GM12874 (cell line): ENCODE results near the gene BRIX1.

Experiments used
- CTCF ChIP-seq: IDR thresholded peaks from 2 replicates; pipeline ENCODE4 v1.5.1; 2011; ENCODE audit warnings: low read depth, mild to moderate bottlenecking, control low read depth, low read length, moderate library complexity; ENCODE audit not compliant: insufficient read depth

The BRIX1 gene

GRCh38 chr5:34926318-34926888 is 10.9 kb downstream of the BRIX1 start:
- no peak for TF ChIP-seq CTCF

GRCh38 chr5:34927785-34928184 is 12.3 kb downstream of the BRIX1 start:
- no peak for TF ChIP-seq CTCF

GRCh38 chr5:34928267-34928666 is 12.8 kb downstream of the BRIX1 start:
- no peak for TF ChIP-seq CTCF

GRCh38 chr5:34929134-34929719 is 13.7 kb downstream of the BRIX1 start, which contains the start of gene DNAJC21:
TSS of gene DNAJC21 (plus strand) at chr5:34929559. CDS start at chr5:34929820, 261 bp downstream.
- no peak for TF ChIP-seq CTCF

- TF ChIP-seq CTCF, result no peak
Measured at GRCh38 chr5:34929720-34930461, 14.4 kb downstream of the BRIX1 start.

GRCh38 chr5:34930462-34930844 is 14.9 kb downstream of the BRIX1 start:
- no peak for TF ChIP-seq CTCF

- no peak for TF ChIP-seq CTCF
Measured at GRCh38 chr5:34930870-34931269, 15.4 kb downstream of the BRIX1 start.
